Fibroblast of lung (primary cell): ENCODE data around the gene STARD13. TPM values are rescaled to one million over a fixed set of nuclear protein-coding genes. Genes with fewer than 3 reads are reported as not detected.

Experiments
- DNase-seq, 2 donors: peaks; one replicate each; pipeline versions ENCODE4 v3.0.0 to v3.0.0-alpha.2; 2010; ENCODE audit warnings: low read depth in 2 of 2
- H2AFZ ChIP-seq: 2 replicates; pipeline ENCODE4 v1.5.1; 2012; ENCODE audit warnings: low read length, control low read depth, inconsistent platforms
- H3K27ac ChIP-seq: 2 replicates; pipeline ENCODE4 v1.5.1; 2011; ENCODE audit warnings: low read length, control low read depth; ENCODE audit not compliant: insufficient read depth
- H3K27me3 ChIP-seq: 2 replicates; pipeline ENCODE4 v1.5.1; 2011; ENCODE audit warnings: mild to moderate bottlenecking, low read length; ENCODE audit not compliant: control insufficient read depth, insufficient read depth
- H3K36me3 ChIP-seq: 2 replicates; pipeline ENCODE4 v1.5.1; 2011; ENCODE audit warnings: low read length; ENCODE audit not compliant: control insufficient read depth, insufficient read depth
- H3K4me1 ChIP-seq: 2 replicates; pipeline ENCODE4 v1.5.1; 2011; ENCODE audit warnings: low read length; ENCODE audit not compliant: control insufficient read depth, insufficient read depth; ENCODE audit errors: extremely low read depth
- H3K4me2 ChIP-seq: 2 replicates; pipeline ENCODE4 v1.5.1; 2011; ENCODE audit warnings: low read length, control low read depth; ENCODE audit not compliant: insufficient read depth; ENCODE audit errors: extremely low read depth
- H3K4me3 ChIP-seq, 4 experiments: fragments of 200-600 bp in 1 of 4; sonication (generic) in 1 of 4; replicated peaks in 1 of 4; 2 replicates each; pipeline ENCODE4 v1.5.1; 2011 to 2016; ENCODE audit warnings: low read length in 4 of 4, low read depth in 3 of 4, mild to moderate bottlenecking in 3 of 4, control low read depth in 2 of 4, inconsistent platforms in 1 of 4, mixed read lengths in 1 of 4; ENCODE audit not compliant: insufficient read depth in 1 of 4; ENCODE audit errors: control extremely low read depth in 1 of 4
- H3K79me2 ChIP-seq: 2 replicates; pipeline ENCODE4 v1.5.1; 2012; ENCODE audit warnings: mild to moderate bottlenecking, low read length, inconsistent platforms; ENCODE audit not compliant: control insufficient read depth, insufficient read depth
- H3K9ac ChIP-seq: 2 replicates; pipeline ENCODE4 v1.5.1; 2011; ENCODE audit warnings: mild to moderate bottlenecking, low read length, control low read depth; ENCODE audit not compliant: insufficient read depth
- H3K9me3 ChIP-seq: 2 replicates; pipeline ENCODE4 v1.5.1; 2012; ENCODE audit warnings: low read depth, low read length; ENCODE audit not compliant: control insufficient read depth, insufficient read depth
- H4K20me1 ChIP-seq: 2 replicates; pipeline ENCODE4 v1.5.1; 2011; ENCODE audit warnings: low read length; ENCODE audit not compliant: control insufficient read depth, insufficient read depth; ENCODE audit errors: extremely low read depth
- EZH2 ChIP-seq: IDR thresholded peaks from 2 replicates; pipeline ENCODE4 v1.5.1; 2012; ENCODE audit warnings: low read length, control low read depth, mild to moderate bottlenecking; ENCODE audit errors: missing control alignments
- polyA plus RNA-seq, 2 donors: library from polyadenylated mRNA; depleted of rRNA in 1 of 2; stranded (reverse) in 1 of 2; unstranded in 1 of 2; fragments of >200 nt; gene quantifications; 2 replicates each; pipeline ENCODE4 v1.2.1, GENCODE V29; 2011 to 2012; ENCODE audit warnings: missing spikeins in 1 of 2
- total RNA-seq: library from RNA; depleted of rRNA; stranded (reverse); fragments of >200 nt; gene quantifications from 2 replicates; pipeline ENCODE4 v1.2.1, GENCODE V29; 2014
- TF ChIP-seq, protein P1 (sequence below), 2 donors: IDR thresholded peaks in 1 of 2; conservative IDR thresholded peaks in 1 of 2; 1 replicate in 1 of 2; 2 replicates in 1 of 2; pipeline ENCODE4 v1.5.1; 2011 to 2012; ENCODE audit warnings: low read length in 2 of 2, control low read depth in 1 of 2, inconsistent platforms in 1 of 2, low read depth in 1 of 2, mild to moderate bottlenecking in 1 of 2

Gene STARD13
- total and polyA plus RNA-seq, 2 donors (not counting 1 experiment from before 2014, with no cell fraction given), result 25.2 to 44.6 TPM

DNA sequence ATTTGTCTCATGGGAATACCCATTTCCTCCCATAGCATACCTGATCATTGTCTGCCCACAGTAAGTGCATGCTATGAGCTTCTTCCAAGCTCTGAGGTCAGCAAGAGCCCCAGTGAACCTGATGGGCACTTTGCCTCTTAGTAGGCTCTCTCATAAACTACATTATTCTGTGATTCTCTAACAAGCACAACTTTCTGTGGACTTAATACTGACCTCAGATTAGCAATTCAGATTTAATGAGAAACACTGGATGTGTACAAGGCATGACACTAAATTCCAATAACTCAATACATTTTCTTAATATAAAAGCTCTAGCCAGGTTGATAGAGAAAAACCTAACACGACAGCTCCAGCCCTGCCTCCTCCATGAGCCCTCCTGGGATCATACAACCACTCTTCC is 23.3 kb upstream of the STARD13 start:
- Histone ChIP-seq H3K36me3 (no peaks in the 10 kb centered on the region), H3K4me3 (no peak overlapping the region), H3K27ac (no peak overlapping the region), H3K4me2 (no peak overlapping the region), H4K20me1 (no peaks in the 10 kb centered on the region), H3K9me3 (no peaks in the 10 kb centered on the region), H3K79me2 (peaks cover 2% of the 10 kb centered on the region), H2AFZ (no peak overlapping the region), H3K4me1 (no peaks in the 10 kb centered on the region), H3K9ac (no peak overlapping the region), H3K27me3 (no peaks in the 10 kb centered on the region)
- TF ChIP-seq, protein P1, sequence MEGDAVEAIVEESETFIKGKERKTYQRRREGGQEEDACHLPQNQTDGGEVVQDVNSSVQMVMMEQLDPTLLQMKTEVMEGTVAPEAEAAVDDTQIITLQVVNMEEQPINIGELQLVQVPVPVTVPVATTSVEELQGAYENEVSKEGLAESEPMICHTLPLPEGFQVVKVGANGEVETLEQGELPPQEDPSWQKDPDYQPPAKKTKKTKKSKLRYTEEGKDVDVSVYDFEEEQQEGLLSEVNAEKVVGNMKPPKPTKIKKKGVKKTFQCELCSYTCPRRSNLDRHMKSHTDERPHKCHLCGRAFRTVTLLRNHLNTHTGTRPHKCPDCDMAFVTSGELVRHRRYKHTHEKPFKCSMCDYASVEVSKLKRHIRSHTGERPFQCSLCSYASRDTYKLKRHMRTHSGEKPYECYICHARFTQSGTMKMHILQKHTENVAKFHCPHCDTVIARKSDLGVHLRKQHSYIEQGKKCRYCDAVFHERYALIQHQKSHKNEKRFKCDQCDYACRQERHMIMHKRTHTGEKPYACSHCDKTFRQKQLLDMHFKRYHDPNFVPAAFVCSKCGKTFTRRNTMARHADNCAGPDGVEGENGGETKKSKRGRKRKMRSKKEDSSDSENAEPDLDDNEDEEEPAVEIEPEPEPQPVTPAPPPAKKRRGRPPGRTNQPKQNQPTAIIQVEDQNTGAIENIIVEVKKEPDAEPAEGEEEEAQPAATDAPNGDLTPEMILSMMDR (conservative IDR thresholded peaks at IDR 0.05 in 1 of 2, IDR thresholded peaks at IDR 0.05 in 1 of 2; ENCODE audit: low read depth in 1 of 2, low read length in 2 of 2), result no peak
- TF ChIP-seq EZH2, result no peak
- no peak for DNase-seq

DNA sequence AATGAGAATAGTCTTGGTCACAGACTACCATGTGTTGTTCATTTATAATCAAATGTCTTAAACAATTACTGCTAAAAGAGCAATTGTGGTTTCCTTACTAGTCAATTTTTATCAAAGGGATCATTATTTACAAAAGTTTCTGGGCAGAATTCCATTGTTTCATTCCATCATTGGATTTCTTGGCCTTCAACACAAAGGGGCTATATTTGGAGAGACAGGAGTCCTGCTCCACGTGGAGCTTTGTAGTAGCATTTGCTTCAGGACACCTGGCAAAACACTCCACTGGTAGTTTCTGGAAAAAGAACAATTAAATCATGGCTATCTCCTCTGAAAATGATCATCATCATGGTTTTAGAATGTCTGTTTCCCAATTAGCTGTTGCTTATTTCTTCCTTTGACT is 22.3 kb upstream of the STARD13 start:
- Histone ChIP-seq H3K27ac (no peak overlapping the region), H3K79me2 (peaks cover 2% of the 10 kb centered on the region), H2AFZ (no peak overlapping the region), H4K20me1 (no peaks in the 10 kb centered on the region), H3K36me3 (no peaks in the 10 kb centered on the region), H3K4me1 (no peaks in the 10 kb centered on the region), H3K27me3 (no peaks in the 10 kb centered on the region), H3K9me3 (no peaks in the 10 kb centered on the region), H3K4me3 (no peak overlapping the region), H3K4me2 (no peak overlapping the region), H3K9ac (no peak overlapping the region)
- TF ChIP-seq, protein P1 (conservative IDR thresholded peaks at IDR 0.05 in 1 of 2, IDR thresholded peaks at IDR 0.05 in 1 of 2; ENCODE audit: low read depth in 1 of 2, low read length in 2 of 2), result no peak
- no peak for TF ChIP-seq EZH2
- DNase-seq, result peak; percentile 65 to 90

DNA sequence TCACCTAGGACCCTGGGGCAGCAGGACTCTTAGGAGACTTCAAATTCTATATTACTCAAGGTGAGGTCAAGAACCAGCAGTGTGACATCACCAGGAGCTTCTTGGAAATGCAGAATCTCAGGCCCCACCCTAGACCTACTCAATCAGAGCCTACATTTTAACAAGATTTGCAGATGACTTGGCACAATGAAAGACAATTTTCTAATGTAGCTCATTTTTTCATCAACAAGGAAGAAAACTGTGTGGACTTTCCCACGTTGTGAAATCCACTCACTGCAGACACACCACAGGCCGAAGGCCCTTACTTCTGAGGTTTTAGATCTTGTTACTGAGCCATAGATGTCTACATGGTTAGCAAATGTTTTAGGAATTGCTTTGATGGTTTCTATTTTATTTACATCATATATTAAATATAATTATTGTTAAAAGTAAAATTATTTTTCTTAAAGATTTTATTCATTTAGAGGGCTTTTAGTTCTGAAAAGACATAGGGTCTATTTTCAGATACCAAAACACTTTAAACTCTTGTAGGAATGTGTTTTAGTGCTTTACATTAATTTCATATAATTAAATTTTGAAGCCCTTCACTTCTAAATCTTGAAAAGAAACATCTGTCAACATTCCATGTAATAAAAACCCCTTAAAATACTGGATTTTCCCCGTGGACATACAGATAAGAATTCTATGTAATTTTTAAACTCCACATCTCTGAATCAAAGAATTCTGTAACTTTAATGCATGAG is 18.5 kb upstream of the STARD13 start:
- Histone ChIP-seq H3K9me3 (no peaks in the 10 kb centered on the region), H3K9ac (no peak overlapping the region), H3K27ac (no peak overlapping the region), H4K20me1 (no peaks in the 10 kb centered on the region), H2AFZ (no peak overlapping the region), H3K4me2 (no peak overlapping the region), H3K36me3 (no peaks in the 10 kb centered on the region), H3K4me1 (no peaks in the 10 kb centered on the region), H3K4me3 (no peak overlapping the region), H3K79me2 (peaks cover 2% of the 10 kb centered on the region), H3K27me3 (no peaks in the 10 kb centered on the region)
- DNase-seq, result peak in 1 of 2 donors; percentile 32
- no peak for TF ChIP-seq EZH2
- TF ChIP-seq, protein P1 (conservative IDR thresholded peaks at IDR 0.05 in 1 of 2, IDR thresholded peaks at IDR 0.05 in 1 of 2; ENCODE audit: low read depth in 1 of 2, low read length in 2 of 2), result no peak
